K562 (cell line): ENCODE data around the gene TRIM60.

Experiments used
- CAMTA2 ChIP-seq: fragments of 250-450 bp; sonication (Bioruptor Pico); conservative IDR thresholded peaks from 2 replicates; pipeline ENCODE4 v1.5.1; 2022
- ELF1 ChIP-seq: fragments of 200-800 bp; sonication (Bioruptor generic); IDR thresholded peaks from 2 replicates; pipeline ENCODE4 v1.6.1; 2016; ENCODE audit warnings: missing genetic modification characterization, missing compliant biosample characterization
- NFRKB ChIP-seq: fragments of 450-650 bp; IDR thresholded peaks from 2 replicates; pipeline ENCODE4 v1.6.1; 2016; ENCODE audit warnings: low read depth
- TF ChIP-seq, protein P1 (sequence below): fragments of 250-450 bp; sonication (Bioruptor Pico); IDR thresholded peaks from 2 replicates; pipeline ENCODE4 v1.5.0; 2021
- TF ChIP-seq, protein P2 (sequence below), 2 experiments: fragments of 450-650 bp; IDR thresholded peaks; 2 replicates each; pipeline ENCODE4 v1.6.1; 2016
- TF ChIP-seq, protein P3 (sequence below), 3 experiments: IDR thresholded peaks in 2 of 3; conservative IDR thresholded peaks in 1 of 3; 2 replicates each; pipeline ENCODE4 v1.5.1; 2011 to 2012; ENCODE audit warnings: low read length in 3 of 3, mild to moderate bottlenecking in 3 of 3, control low read depth in 2 of 3, improper control_type of control experiment in 1 of 3, inconsistent platforms in 1 of 3, low read depth in 1 of 3, mixed read lengths in 1 of 3, moderate library complexity in 1 of 3; ENCODE audit not compliant: insufficient read depth in 2 of 3

DNA sequence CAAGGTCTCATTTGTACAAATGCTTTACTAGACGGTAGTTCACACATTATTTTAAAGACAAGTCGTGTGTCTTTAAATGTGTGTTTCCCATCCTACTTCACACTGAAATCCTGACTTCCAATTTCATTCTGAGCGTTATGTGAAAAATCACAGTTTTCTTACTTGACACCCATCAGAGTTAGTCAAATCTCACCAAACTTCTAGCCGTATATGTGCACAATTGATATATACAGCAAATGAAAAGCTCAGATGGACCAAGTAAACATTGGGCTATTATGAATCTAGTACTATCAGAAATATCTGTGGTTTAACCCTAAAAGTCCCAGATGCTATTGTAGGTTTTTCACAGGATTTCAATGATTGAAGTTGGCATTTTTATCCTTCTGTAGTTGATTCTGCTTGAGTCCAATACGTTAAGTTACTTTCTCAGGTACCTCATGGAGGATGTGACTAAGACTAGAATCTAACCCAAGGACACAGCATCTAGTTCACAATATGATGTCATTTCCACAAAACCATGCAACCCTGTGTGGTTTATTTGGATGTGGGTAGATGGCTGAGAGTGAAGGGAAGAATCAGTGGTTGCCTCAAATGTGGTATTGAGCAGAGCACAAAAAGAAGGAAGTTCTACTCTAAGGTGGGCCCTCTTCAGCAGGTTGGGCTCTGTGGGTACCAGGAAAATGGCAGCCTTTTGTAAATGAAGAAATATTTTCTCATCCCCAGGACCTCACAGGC lies 22.1 kb upstream of the TRIM60 start:
- TF ChIP-seq, protein P1, sequence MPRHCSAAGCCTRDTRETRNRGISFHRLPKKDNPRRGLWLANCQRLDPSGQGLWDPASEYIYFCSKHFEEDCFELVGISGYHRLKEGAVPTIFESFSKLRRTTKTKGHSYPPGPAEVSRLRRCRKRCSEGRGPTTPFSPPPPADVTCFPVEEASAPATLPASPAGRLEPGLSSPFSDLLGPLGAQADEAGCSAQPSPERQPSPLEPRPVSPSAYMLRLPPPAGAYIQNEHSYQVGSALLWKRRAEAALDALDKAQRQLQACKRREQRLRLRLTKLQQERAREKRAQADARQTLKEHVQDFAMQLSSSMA: no peak
- TF ChIP-seq ELF1 (tag) (no peak), CAMTA2 (CRISPR knock-in tag) (no peak), NFRKB (no peak)
- TF ChIP-seq, protein P2, sequence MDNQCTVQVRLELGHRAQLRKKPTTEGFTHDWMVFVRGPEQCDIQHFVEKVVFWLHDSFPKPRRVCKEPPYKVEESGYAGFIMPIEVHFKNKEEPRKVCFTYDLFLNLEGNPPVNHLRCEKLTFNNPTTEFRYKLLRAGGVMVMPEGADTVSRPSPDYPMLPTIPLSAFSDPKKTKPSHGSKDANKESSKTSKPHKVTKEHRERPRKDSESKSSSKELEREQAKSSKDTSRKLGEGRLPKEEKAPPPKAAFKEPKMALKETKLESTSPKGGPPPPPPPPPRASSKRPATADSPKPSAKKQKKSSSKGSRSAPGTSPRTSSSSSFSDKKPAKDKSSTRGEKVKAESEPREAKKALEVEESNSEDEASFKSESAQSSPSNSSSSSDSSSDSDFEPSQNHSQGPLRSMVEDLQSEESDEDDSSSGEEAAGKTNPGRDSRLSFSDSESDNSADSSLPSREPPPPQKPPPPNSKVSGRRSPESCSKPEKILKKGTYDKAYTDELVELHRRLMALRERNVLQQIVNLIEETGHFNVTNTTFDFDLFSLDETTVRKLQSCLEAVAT (IDR thresholded peaks at IDR 0.05): no peak
- TF ChIP-seq, protein P3, sequence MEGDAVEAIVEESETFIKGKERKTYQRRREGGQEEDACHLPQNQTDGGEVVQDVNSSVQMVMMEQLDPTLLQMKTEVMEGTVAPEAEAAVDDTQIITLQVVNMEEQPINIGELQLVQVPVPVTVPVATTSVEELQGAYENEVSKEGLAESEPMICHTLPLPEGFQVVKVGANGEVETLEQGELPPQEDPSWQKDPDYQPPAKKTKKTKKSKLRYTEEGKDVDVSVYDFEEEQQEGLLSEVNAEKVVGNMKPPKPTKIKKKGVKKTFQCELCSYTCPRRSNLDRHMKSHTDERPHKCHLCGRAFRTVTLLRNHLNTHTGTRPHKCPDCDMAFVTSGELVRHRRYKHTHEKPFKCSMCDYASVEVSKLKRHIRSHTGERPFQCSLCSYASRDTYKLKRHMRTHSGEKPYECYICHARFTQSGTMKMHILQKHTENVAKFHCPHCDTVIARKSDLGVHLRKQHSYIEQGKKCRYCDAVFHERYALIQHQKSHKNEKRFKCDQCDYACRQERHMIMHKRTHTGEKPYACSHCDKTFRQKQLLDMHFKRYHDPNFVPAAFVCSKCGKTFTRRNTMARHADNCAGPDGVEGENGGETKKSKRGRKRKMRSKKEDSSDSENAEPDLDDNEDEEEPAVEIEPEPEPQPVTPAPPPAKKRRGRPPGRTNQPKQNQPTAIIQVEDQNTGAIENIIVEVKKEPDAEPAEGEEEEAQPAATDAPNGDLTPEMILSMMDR (IDR thresholded peaks at IDR 0.05 in 2 of 3, conservative IDR thresholded peaks at IDR 0.05 in 1 of 3; ENCODE audit: insufficient read depth in 2 of 3, low read depth in 1 of 3, low read length in 3 of 3): no peak
